HEK293 (cell line): ENCODE data around the gene BTF3.

Experiments
- CTCF ChIA-PET: fragments of 350-600 bp; formaldehyde crosslinking; extraction: SDS; loops from one replicate; lab custom pipeline; 2021; ENCODE audit warnings: antibody characterized with exemption; lab: Yijun Ruan, JAX
- POLR2A ChIA-PET: fragments of 300-600 bp; formaldehyde crosslinking; extraction: SDS; loops from one replicate; lab custom pipeline; 2020; ENCODE audit warnings: antibody characterized with exemption, inconsistent platforms; lab: Yijun Ruan, JAX
- H3K27ac ChIP-seq: fragments of 200-500 bp; sonication (Bioruptor generic); 2 replicates; pipeline ENCODE4 v1.5.1; 2014; ENCODE audit warnings: low read depth, low read length, control low read depth, inconsistent platforms; ENCODE audit errors: extremely low read depth
- H3K36me3 ChIP-seq, 2 experiments: fragments of 200-500 bp in 1 of 2; sonication (Bioruptor generic) in 1 of 2; 1 replicate in 1 of 2; 2 replicates in 1 of 2; pipeline ENCODE4 v1.5.1; 2014 to 2017; ENCODE audit warnings: inconsistent platforms in 2 of 2, low read length in 2 of 2; ENCODE audit not compliant: control insufficient read depth in 2 of 2, insufficient read depth in 1 of 2
- H3K4me1 ChIP-seq: fragments of 200-500 bp; sonication (Bioruptor generic); 2 replicates; pipeline ENCODE4 v1.5.1; 2014; ENCODE audit warnings: mild to moderate bottlenecking, low read length, inconsistent platforms; ENCODE audit not compliant: control insufficient read depth, insufficient read depth
- H3K4me3 ChIP-seq: 2 replicates; pipeline ENCODE4 v1.5.1; 2011; ENCODE audit warnings: low read depth, mild to moderate bottlenecking, control low read depth, low read length, moderate library complexity
- H3K9me3 ChIP-seq: fragments of 200-500 bp; sonication (Bioruptor generic); 2 replicates; pipeline ENCODE4 v1.5.1; 2014; ENCODE audit warnings: low read depth, low read length, inconsistent platforms; ENCODE audit not compliant: control insufficient read depth, insufficient read depth
- EGR2 ChIP-seq: fragments of 450-650 bp; formaldehyde crosslinking; IDR thresholded peaks from 2 replicates; pipeline ENCODE4 v1.5.1; 2016; ENCODE audit warnings: low read depth, missing biosample characterization, missing genetic modification characterization
- GFI1B ChIP-seq: fragments of 450-650 bp; formaldehyde crosslinking; IDR thresholded peaks from 2 replicates; pipeline ENCODE4 v1.5.1; 2016; ENCODE audit warnings: missing biosample characterization, missing genetic modification characterization
- GLI2 ChIP-seq: fragments of 450-650 bp; formaldehyde crosslinking; IDR thresholded peaks from 2 replicates; pipeline ENCODE4; 2017; ENCODE audit warnings: missing biosample characterization, missing genetic modification characterization, low read depth, borderline replicate concordance
- SP2 ChIP-seq: fragments of 450-650 bp; formaldehyde crosslinking; IDR thresholded peaks from 2 replicates; pipeline ENCODE4 v1.5.1; 2016; ENCODE audit warnings: missing biosample characterization, missing genetic modification characterization
- ZBTB20 ChIP-seq: fragments of 450-650 bp; formaldehyde crosslinking; IDR thresholded peaks from 2 replicates; pipeline ENCODE4 v1.5.1; 2016; ENCODE audit warnings: missing biosample characterization, missing genetic modification characterization
- ZBTB48 ChIP-seq: fragments of 450-650 bp; formaldehyde crosslinking; IDR thresholded peaks from 2 replicates; pipeline ENCODE4 v1.5.1; 2016; ENCODE audit warnings: missing biosample characterization, missing genetic modification characterization
- ZFP3 ChIP-seq: fragments of 450-650 bp; formaldehyde crosslinking; IDR thresholded peaks from 2 replicates; pipeline ENCODE4 v1.5.1; 2016; ENCODE audit warnings: low read depth, missing biosample characterization, missing genetic modification characterization
- ZFP69B ChIP-seq: fragments of 450-650 bp; formaldehyde crosslinking; IDR thresholded peaks from 2 replicates; pipeline ENCODE4 v1.5.1; 2016; ENCODE audit warnings: missing biosample characterization, missing genetic modification characterization
- ZNF169 ChIP-seq: fragments of 450-650 bp; formaldehyde crosslinking; IDR thresholded peaks from 2 replicates; pipeline ENCODE4 v1.5.1; 2016; ENCODE audit warnings: missing biosample characterization, missing genetic modification characterization
- ZNF2 ChIP-seq: fragments of 450-650 bp; formaldehyde crosslinking; IDR thresholded peaks from 2 replicates; pipeline ENCODE4 v1.5.1; 2016; ENCODE audit warnings: missing biosample characterization, missing genetic modification characterization
- ZNF202 ChIP-seq: fragments of 450-650 bp; formaldehyde crosslinking; IDR thresholded peaks from 2 replicates; pipeline ENCODE4 v1.5.1; 2016; ENCODE audit warnings: missing biosample characterization, missing genetic modification characterization, borderline replicate concordance
- ZNF248 ChIP-seq: fragments of 450-650 bp; formaldehyde crosslinking; IDR thresholded peaks from 2 replicates; pipeline ENCODE4 v1.5.1; 2017; ENCODE audit warnings: missing biosample characterization, missing genetic modification characterization
- ZNF280C ChIP-seq: fragments of 450-650 bp; formaldehyde crosslinking; IDR thresholded peaks from 2 replicates; pipeline ENCODE4 v1.5.1; 2016; ENCODE audit warnings: missing biosample characterization, missing genetic modification characterization
- ZNF37A ChIP-seq: fragments of 450-650 bp; IDR thresholded peaks from 2 replicates; pipeline ENCODE4 v1.5.1; 2018; ENCODE audit warnings: missing biosample characterization, missing genetic modification characterization
- ZNF473 ChIP-seq: fragments of 450-650 bp; formaldehyde crosslinking; IDR thresholded peaks from 2 replicates; pipeline ENCODE4 v1.5.1; 2017; ENCODE audit warnings: missing biosample characterization, missing genetic modification characterization
- ZNF555 ChIP-seq: fragments of 450-650 bp; formaldehyde crosslinking; conservative IDR thresholded peaks from 2 replicates; pipeline ENCODE4 v1.5.1; 2017; ENCODE audit warnings: missing biosample characterization, mild to moderate bottlenecking, missing genetic modification characterization, inconsistent platforms
- ZNF600 ChIP-seq: fragments of 450-650 bp; formaldehyde crosslinking; IDR thresholded peaks from 2 replicates; pipeline ENCODE4 v1.5.1; 2016; ENCODE audit warnings: missing biosample characterization, missing genetic modification characterization
- ZNF639 ChIP-seq: fragments of 450-650 bp; formaldehyde crosslinking; IDR thresholded peaks from 2 replicates; pipeline ENCODE4 v1.5.1; 2016; ENCODE audit warnings: missing biosample characterization, missing genetic modification characterization
- ZNF658 ChIP-seq: fragments of 450-650 bp; formaldehyde crosslinking; IDR thresholded peaks from 2 replicates; pipeline ENCODE4; 2016; ENCODE audit warnings: missing biosample characterization, missing genetic modification characterization
- ZNF777 ChIP-seq: fragments of 450-650 bp; formaldehyde crosslinking; IDR thresholded peaks from 2 replicates; pipeline ENCODE4 v1.5.1; 2017; ENCODE audit warnings: missing biosample characterization, missing genetic modification characterization, borderline replicate concordance
- TF ChIP-seq, protein P1 (sequence below): fragments of 450-650 bp; formaldehyde crosslinking; IDR thresholded peaks from 2 replicates; pipeline ENCODE4 v1.5.1; 2016; ENCODE audit warnings: missing biosample characterization, missing genetic modification characterization
- TF ChIP-seq, protein P2 (sequence below): fragments of 450-650 bp; formaldehyde crosslinking; conservative IDR thresholded peaks from 2 replicates; pipeline ENCODE4 v1.5.1; 2016; ENCODE audit warnings: low read depth, missing biosample characterization, missing genetic modification characterization

BTF3 gene

GRCh38 chr5:73493421-73493820 is 4.8 kb upstream of the BTF3 start:
- Histone ChIP-seq H3K4me3 (no peak overlapping the region), H3K36me3 (no peaks in the 10 kb centered on the region), H3K27ac (no peak overlapping the region), H3K4me1 (peaks cover 3% of the 10 kb centered on the region; the same call in 1 of the 2 replicates), H3K9me3 (no peaks in the 10 kb centered on the region)
- POLR2A ChIA-PET, result interaction anchor here (1.5 kb wide), 1 partner anchor 13 kb away, joined by 3 read pairs; no protein-coding TSS in a partner anchor
- CTCF ChIA-PET, result no interaction called here
- no peak for TF ChIP-seq ZNF473
- TF ChIP-seq ZNF639 (tag by site-specific recombination), result no peak
- TF ChIP-seq GFI1B (tag by site-specific recombination), result no peak
- TF ChIP-seq, protein P1, sequence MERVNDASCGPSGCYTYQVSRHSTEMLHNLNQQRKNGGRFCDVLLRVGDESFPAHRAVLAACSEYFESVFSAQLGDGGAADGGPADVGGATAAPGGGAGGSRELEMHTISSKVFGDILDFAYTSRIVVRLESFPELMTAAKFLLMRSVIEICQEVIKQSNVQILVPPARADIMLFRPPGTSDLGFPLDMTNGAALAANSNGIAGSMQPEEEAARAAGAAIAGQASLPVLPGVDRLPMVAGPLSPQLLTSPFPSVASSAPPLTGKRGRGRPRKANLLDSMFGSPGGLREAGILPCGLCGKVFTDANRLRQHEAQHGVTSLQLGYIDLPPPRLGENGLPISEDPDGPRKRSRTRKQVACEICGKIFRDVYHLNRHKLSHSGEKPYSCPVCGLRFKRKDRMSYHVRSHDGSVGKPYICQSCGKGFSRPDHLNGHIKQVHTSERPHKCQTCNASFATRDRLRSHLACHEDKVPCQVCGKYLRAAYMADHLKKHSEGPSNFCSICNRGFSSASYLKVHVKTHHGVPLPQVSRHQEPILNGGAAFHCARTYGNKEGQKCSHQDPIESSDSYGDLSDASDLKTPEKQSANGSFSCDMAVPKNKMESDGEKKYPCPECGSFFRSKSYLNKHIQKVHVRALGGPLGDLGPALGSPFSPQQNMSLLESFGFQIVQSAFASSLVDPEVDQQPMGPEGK, result no peak
- TF ChIP-seq ZNF555 (tag by site-specific recombination), result no peak
- no peak for TF ChIP-seq ZNF248 (tag by site-specific recombination)
- TF ChIP-seq ZFP3 (tag by site-specific recombination), result no peak
- no peak for TF ChIP-seq ZNF777 (tag by site-specific recombination)
- TF ChIP-seq ZBTB20 (tag by site-specific recombination), result no peak

DNA sequence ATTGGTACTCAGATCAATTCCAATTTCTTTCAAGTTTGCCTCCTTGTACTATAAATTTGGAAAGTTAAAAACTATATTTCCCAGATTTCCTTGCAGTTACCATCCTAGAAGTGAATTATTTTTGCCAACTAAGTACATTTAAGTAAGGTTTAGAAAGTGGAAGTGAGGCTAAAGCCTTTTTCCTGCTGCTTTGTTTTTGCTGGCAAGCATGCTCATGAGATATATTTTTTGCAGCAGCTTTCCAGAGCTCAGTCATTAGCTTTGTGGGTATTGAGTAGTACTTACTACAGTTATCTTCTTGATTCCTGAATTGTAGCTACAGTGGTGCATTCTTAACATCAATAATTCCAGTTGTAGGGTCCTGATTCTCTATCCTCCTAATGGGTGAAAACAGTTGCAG is 3.5 kb upstream of the BTF3 start:
- Histone ChIP-seq H3K36me3 (peaks cover 1 to 6% of the 10 kb centered on the region in 2 experiments; a peak in 1 of 3 replicates), H3K9me3 (no peaks in the 10 kb centered on the region), H3K4me3 (no peak overlapping the region), H3K27ac (no peak overlapping the region)
- CTCF ChIA-PET, result no interaction called here
- POLR2A ChIA-PET, result no interaction called here
- TF ChIP-seq ZNF37A (tag by site-specific recombination), result no peak
- TF ChIP-seq ZFP69B, result no peak
- no peak for TF ChIP-seq SP2
- TF ChIP-seq GLI2 (tag by site-specific recombination), result no peak
- TF ChIP-seq ZBTB48 (tag by site-specific recombination), result no peak
- TF ChIP-seq EGR2 (tag by site-specific recombination), result no peak
- no peak for TF ChIP-seq ZNF600 (tag by site-specific recombination)
- no peak for TF ChIP-seq ZNF202 (tag by site-specific recombination)
- TF ChIP-seq, protein P2, sequence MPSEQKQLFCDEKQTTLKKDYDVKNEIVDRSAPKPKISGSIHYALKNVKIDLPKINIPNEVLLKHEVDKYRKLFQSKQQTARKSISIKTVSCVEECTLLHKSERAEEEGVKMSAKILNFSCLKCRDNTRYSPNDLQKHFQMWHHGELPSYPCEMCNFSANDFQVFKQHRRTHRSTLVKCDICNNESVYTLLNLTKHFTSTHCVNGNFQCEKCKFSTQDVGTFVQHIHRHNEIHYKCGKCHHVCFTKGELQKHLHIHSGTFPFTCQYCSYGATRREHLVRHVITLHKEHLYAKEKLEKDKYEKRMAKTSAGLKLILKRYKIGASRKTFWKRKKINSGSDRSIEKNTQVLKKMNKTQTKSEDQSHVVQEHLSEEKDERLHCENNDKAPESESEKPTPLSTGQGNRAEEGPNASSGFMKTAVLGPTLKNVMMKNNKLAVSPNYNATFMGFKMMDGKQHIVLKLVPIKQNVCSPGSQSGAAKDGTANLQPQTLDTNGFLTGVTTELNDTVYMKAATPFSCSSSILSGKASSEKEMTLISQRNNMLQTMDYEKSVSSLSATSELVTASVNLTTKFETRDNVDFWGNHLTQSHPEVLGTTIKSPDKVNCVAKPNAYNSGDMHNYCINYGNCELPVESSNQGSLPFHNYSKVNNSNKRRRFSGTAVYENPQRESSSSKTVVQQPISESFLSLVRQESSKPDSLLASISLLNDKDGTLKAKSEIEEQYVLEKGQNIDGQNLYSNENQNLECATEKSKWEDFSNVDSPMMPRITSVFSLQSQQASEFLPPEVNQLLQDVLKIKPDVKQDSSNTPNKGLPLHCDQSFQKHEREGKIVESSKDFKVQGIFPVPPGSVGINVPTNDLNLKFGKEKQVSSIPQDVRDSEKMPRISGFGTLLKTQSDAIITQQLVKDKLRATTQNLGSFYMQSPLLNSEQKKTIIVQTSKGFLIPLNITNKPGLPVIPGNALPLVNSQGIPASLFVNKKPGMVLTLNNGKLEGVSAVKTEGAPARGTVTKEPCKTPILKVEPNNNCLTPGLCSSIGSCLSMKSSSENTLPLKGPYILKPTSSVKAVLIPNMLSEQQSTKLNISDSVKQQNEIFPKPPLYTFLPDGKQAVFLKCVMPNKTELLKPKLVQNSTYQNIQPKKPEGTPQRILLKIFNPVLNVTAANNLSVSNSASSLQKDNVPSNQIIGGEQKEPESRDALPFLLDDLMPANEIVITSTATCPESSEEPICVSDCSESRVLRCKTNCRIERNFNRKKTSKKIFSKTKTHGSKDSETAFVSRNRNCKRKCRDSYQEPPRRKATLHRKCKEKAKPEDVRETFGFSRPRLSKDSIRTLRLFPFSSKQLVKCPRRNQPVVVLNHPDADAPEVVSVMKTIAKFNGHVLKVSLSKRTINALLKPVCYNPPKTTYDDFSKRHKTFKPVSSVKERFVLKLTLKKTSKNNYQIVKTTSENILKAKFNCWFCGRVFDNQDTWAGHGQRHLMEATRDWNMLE (tag by site-specific recombination), result no peak
- TF ChIP-seq ZNF2 (tag by site-specific recombination), result no peak
- no peak for TF ChIP-seq ZNF658
- TF ChIP-seq ZNF280C, result no peak
- no peak for TF ChIP-seq ZNF169 (tag by site-specific recombination)
- TF ChIP-seq, all 188 proteins: peak for 0
- H3K4me1 ChIP-seq, result peaks cover 3% of the 10 kb centered on the region; the same call in 1 of the 2 replicates
